Uterus (tissue), 4 donors: ENCODE results near the gene ZNF682. TPM values are rescaled to one million over a fixed set of nuclear protein-coding genes. Genes with fewer than 3 reads are reported as not detected.

Experiments
- DNase-seq, 2 donors: peaks; one replicate each; pipeline ENCODE4 v3.0.0-alpha.2; 2019 to 2020
- H3K27ac ChIP-seq, 2 donors: fragments of 200-600 bp; sonication (generic); 1 replicate in 1 of 2; 2 replicates in 1 of 2; pipeline ENCODE4 v1.5.1; 2016 to 2018
- H3K27me3 ChIP-seq, 2 donors: fragments of 200-600 bp; sonication (generic); one replicate each; pipeline ENCODE4 v1.5.1; 2018 to 2019; ENCODE audit warnings: control low read depth in 1 of 2
- H3K36me3 ChIP-seq, 2 donors: fragments of 200-600 bp; sonication (generic); one replicate each; pipeline ENCODE4 v1.5.1; 2019; ENCODE audit warnings: control low read depth in 1 of 2
- H3K4me1 ChIP-seq, 2 donors: fragments of 200-600 bp; sonication (generic); one replicate each; pipeline ENCODE4 v1.5.1; 2018 to 2019; ENCODE audit warnings: control low read depth in 1 of 2
- H3K4me3 ChIP-seq, 2 donors: fragments of 200-600 bp; sonication (generic); 1 replicate in 1 of 2; 2 replicates in 1 of 2; pipeline ENCODE4 v1.5.1; 2018 to 2019; ENCODE audit warnings: mild to moderate bottlenecking in 1 of 2
- H3K9me3 ChIP-seq, 2 donors: fragments of 200-600 bp; sonication (generic); one replicate each; pipeline ENCODE4 v1.5.1; 2019; ENCODE audit warnings: control low read depth in 1 of 2
- CTCF ChIP-seq, 4 experiments: fragments of 200-600 bp in 2 of 4; fragments of 450-650 bp in 2 of 4; sonication (generic) in 2 of 4; IDR thresholded peaks; one replicate each; pipeline ENCODE4 v1.5.1; 2016 to 2019; ENCODE audit warnings: antibody characterized with exemption in 4 of 4, mild to moderate bottlenecking in 2 of 4, moderate library complexity in 1 of 4
- POLR2A ChIP-seq, 2 donors: fragments of 450-650 bp; IDR thresholded peaks; one replicate each; pipeline ENCODE4 v1.6.1; 2016; ENCODE audit warnings: antibody characterized with exemption in 2 of 2, mild to moderate bottlenecking in 1 of 2, moderate library complexity in 1 of 2
- intact Hi-C: fragments of 100-400 bp; cut with DNase I; formaldehyde crosslinking; loops from one replicate; pipeline ENCODE4 v1.15.1; 2023; ENCODE audit warnings: low total_unique reads
- total RNA-seq, 4 donors: library from RNA; depleted of rRNA in 3 of 4; stranded (reverse); fragments of >200 nt in 3 of 4; gene quantifications; one replicate each; pipeline versions ENCODE4 v1.1.0 to v1.2.4, GENCODE V29; 2014 to 2023
- donor health status: DM: yes; HTN: yes; CAD: no.

ZNF682 gene
- total RNA-seq, 4 donors from 2014 or later: 1.3 to 6.8 (median 4.9) TPM

GRCh38 chr19:20038358-20039202 lies 725 bp downstream of the ZNF682 start:
- H3K27me3 ChIP-seq: no peaks in the 10 kb centered on the region
- no peaks in the 10 kb centered on the region for H3K36me3 ChIP-seq
- TF ChIP-seq POLR2A (IDR thresholded peaks at IDR 0.05) (no peak), CTCF (IDR thresholded peaks at IDR 0.05) (no peak)
- no peaks in the 10 kb centered on the region for H3K4me1 ChIP-seq
- peak overlapping the region; percentile 35 to 60 for H3K27ac ChIP-seq
- H3K4me3 ChIP-seq: peak overlapping the region; percentile 62
- intact Hi-C loops: no loop called here
- no peaks in the 10 kb centered on the region for H3K9me3 ChIP-seq
- no peak for DNase-seq

GRCh38 chr19:20035935-20036334 lies 3.4 kb downstream of the ZNF682 start:
- intact Hi-C loops: no loop called here
- H3K4me3 ChIP-seq: no peak overlapping the region
- TF ChIP-seq CTCF (IDR thresholded peaks at IDR 0.05) (no peak), POLR2A (IDR thresholded peaks at IDR 0.05) (no peak)
- no peaks in the 10 kb centered on the region for H3K27me3 ChIP-seq
- no peaks in the 10 kb centered on the region for H3K4me1 ChIP-seq
- no peak overlapping the region for H3K27ac ChIP-seq
- no peaks in the 10 kb centered on the region for H3K36me3 ChIP-seq
- no peaks in the 10 kb centered on the region for H3K9me3 ChIP-seq
- DNase-seq: no peak

GRCh38 chr19:20028611-20029010 lies 10.7 kb downstream of the ZNF682 start:
- Histone ChIP-seq H3K36me3 (no peaks in the 10 kb centered on the region), H3K4me3 (no peak overlapping the region), H3K9me3 (no peaks in the 10 kb centered on the region), H3K4me1 (no peaks in the 10 kb centered on the region), H3K27ac (no peak overlapping the region), H3K27me3 (no peaks in the 10 kb centered on the region)
- DNase-seq: no peak
- intact Hi-C loops: no loop called here
- TF ChIP-seq CTCF (IDR thresholded peaks at IDR 0.05) (no peak), POLR2A (IDR thresholded peaks at IDR 0.05) (no peak)

- Histone ChIP-seq H3K9me3 (no peaks in the 10 kb centered on the region), H3K27ac (no peak overlapping the region), H3K36me3 (no peaks in the 10 kb centered on the region), H3K4me3 (no peak overlapping the region), H3K4me1 (no peaks in the 10 kb centered on the region), H3K27me3 (no peaks in the 10 kb centered on the region)
- TF ChIP-seq CTCF (IDR thresholded peaks at IDR 0.05) (no peak), POLR2A (IDR thresholded peaks at IDR 0.05) (no peak)
- DNase-seq: no peak
- intact Hi-C loops: no loop called here
These were observed 33.6 kb downstream of the ZNF682 start for GRCh38 chr19:20005741-20006140.

GRCh38 chr19:19997656-19998268 lies 41.5 kb downstream of the ZNF682 start:
- H3K9me3 ChIP-seq: no peaks in the 10 kb centered on the region
- H3K36me3 ChIP-seq: no peaks in the 10 kb centered on the region
- DNase-seq: peak in 1 of 2 donors; percentile 15
- no peak overlapping the region for H3K4me3 ChIP-seq
- no peaks in the 10 kb centered on the region for H3K4me1 ChIP-seq
- H3K27ac ChIP-seq: no peak overlapping the region
- no peaks in the 10 kb centered on the region for H3K27me3 ChIP-seq
- intact Hi-C loops: no loop called here
- TF ChIP-seq CTCF (IDR thresholded peaks at IDR 0.05): peak; percentile 48 to 71 (median 65)
- no peak for TF ChIP-seq POLR2A (IDR thresholded peaks at IDR 0.05)
